HG02763 (cell line): ENCODE measurements around the gene COMMD1.
A peak's percentile ranks its signal among the peaks of the same experiment; 100 is the strongest.
"Not testable (repeated sequence)": the region's sequence is repeated elsewhere in the genome, so short reads cannot be mapped to it uniquely, and the experiment has no call there.

Experiments
- ATAC-seq: cut with Tn5 transposase; IDR thresholded peaks from one replicate; pipeline ENCODE4 v1.9.1; 2021; ENCODE audit warnings: mild to moderate bottlenecking, moderate library complexity; ENCODE audit not compliant: unreplicated experiment

The COMMD1 gene

GRCh38 chr2:61905372-61906185, at the start of gene COMMD1:
Gene COMMD1, plus strand, starts transcription at chr2:61905674. Its CDS starts 5 bp downstream, at chr2:61905679.
- peak; percentile 98 for ATAC-seq

- ATAC-seq: no peak
These were observed 48.2 kb upstream of the COMMD1 start for GRCh38 chr2:61857224-61857623.

- no peak for ATAC-seq
These were observed 43.4 kb upstream of the COMMD1 start for GRCh38 chr2:61862085-61862484.

DNA sequence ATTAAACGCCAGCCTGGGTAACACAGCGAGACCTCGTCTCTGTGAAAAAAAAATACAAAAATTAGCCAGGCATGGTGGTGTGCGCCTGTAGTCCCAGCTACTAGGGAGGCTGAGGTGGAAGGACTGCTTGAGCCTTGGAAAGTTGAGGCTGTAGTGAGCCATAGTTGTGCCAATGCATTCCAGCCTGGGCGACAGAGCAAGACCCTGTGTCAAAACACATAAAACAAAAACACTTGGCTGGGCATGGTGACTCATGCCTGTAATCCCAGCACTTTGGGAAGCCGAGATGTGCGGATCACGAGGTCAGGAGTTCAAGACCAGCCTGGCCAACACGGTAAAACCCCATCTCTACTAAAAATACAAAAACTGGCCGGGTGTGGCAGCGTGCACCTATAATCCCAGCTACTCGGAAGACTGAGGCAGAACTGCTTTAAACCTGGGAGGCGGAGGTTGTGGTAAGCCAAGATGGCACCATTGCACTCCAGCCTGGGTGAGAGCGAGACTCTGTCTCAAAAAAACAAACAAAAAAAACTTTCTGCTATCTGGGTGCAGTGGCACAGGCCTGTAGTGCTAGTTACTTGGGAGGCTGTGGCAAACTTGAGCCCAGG, 38.9 kb upstream of the COMMD1 start:
- not testable (repeated sequence) for ATAC-seq

GRCh38 chr2:61876400-61876799, 29.1 kb upstream of the COMMD1 start:
- no peak for ATAC-seq

GRCh38 chr2:61877571-61878245, 27.8 kb upstream of the COMMD1 start:
- no peak for ATAC-seq

DNA sequence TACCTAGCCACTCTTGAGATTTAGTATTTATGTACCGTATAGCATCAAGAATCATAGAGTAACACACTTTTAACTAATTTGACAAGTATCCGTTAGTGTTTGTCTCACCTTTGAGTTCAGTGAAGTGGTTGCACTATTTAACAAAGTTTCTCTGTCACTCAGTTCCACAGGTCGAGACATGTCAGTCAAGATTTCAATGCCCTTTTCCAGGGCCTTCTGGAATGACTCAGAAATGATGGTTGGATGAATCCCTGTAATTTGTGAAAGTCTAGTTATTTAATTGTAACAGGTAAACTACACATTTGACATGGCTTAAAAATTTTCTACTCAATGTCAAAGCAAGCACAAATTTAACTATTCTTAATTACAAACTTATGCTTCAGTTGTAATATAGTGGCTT, 26.7 kb upstream of the COMMD1 start:
- no peak for ATAC-seq

- not testable (repeated sequence) for ATAC-seq
These were observed 26.1 kb upstream of the COMMD1 start for GRCh38 chr2:61879351-61879750.

DNA sequence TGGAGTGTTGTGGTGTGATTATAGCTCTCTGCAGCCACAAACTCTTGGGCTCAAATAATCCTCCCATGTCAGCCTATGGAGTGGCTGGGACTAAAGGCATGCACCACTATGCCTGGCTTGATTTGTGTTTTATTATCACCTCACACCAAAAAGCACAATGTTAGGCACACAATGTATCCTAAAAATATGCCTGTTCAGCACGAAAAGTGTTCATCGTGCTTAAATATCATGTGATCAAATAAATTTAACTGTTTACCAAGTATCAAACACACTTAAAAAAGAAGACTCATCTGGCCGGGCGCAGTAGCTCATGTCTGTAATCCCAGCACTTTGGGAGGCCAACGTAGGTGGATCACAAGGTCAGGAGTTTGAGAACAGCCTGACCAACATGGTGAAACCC, 22.6 kb upstream of the COMMD1 start:
- no peak for ATAC-seq

DNA sequence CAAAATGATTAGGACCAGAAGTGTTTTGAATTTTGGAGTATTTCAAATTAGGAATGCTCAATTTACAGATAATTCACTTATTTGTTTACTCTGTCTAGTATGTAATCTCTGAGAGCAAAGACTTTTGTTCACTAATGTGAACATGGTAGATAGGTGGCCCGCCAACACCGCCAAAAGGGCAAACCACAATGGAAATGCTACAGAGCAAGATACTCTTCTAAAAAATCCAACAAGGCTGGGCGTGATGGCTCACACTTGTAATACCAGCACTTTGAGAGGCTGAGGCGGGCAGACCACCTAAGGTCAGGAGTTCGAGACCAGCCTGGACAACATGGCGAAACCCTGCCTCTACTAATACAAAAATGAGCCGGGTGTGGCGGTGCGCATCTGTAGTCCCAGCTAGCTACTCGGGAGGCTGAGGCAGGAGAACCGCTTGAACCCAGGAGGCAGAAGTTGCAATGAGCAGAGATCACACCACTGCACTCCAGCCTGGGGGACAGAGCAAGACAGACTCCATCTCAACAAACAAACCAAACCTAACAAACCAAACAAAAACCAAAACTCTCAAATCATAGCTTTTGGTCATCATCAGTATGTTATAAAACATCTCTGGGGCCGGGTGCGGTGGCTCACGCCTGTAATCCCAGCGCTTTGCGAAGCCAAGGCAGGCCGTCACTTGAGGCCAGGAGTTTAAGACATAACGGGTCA, 19.4 kb upstream of the COMMD1 start:
- no peak for ATAC-seq

- ATAC-seq: no peak
These were observed 17.7 kb upstream of the COMMD1 start for GRCh38 chr2:61887717-61888266.

- peak; percentile 88 for ATAC-seq
These were observed 17.0 kb upstream of the COMMD1 start, which contains the start of gene CCT4 for GRCh38 chr2:61888267-61889055. Gene CCT4, minus strand, starts transcription at chr2:61888656. Its CDS starts 149 bp downstream, at chr2:61888507.

- ATAC-seq: no peak
These were observed 6.7 kb upstream of the COMMD1 start for GRCh38 chr2:61898810-61899209.

DNA sequence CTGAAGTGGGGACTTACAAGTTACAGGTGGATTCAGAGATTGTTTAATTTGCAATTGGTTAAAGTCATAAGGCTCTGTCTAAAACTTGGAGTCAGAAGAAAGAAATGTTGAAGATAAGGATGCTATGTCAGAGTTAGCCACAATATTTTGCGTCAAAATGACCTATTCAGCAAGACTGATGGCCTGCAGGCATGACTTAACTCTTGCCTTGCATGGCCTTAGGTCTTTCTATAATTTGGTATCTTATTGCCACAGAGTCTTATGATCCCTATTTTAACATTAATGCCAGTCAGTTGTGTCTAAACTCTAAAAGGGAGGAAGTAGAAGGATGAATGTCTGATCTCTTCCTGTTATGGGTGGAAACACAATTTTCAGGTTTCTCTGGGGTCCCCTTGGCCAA, 5.2 kb upstream of the COMMD1 start:
- ATAC-seq: no peak

DNA sequence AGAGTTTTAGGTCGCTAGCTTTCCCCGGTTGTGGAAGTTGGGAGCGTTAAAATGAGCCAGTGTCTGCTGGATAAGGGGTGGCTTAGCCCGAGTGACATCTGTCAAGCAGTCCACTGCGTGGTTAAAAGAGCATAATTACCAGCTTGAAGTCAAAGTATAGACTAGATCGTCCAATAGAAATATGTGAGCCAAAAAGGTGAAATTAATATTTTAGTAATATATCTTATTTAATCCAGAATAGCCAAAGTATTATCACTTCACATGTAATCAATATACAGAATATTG, 654 bp downstream of the COMMD1 start:
- ATAC-seq: no peak

DNA sequence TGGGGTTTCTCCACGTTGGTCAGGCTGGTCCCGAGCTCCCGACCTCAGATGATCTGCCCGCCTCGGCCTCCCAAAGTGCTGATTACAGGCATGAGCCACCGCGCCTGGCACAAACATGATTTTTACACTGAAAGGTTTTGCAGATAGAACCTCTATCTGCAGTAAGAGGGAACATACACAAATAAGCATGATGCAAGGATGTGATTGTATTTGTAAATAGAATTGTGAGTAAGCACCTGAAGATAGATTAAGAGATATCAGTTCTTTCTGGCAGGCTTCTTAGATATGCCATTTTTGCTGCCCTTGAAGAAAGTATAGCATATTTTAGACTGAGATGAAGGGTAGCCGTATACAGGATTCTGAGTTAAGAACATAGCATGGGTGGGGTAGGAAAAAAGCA, 3.6 kb downstream of the COMMD1 start:
- ATAC-seq: no peak

GRCh38 chr2:61910603-61911002, 5.1 kb downstream of the COMMD1 start:
- no peak for ATAC-seq

DNA sequence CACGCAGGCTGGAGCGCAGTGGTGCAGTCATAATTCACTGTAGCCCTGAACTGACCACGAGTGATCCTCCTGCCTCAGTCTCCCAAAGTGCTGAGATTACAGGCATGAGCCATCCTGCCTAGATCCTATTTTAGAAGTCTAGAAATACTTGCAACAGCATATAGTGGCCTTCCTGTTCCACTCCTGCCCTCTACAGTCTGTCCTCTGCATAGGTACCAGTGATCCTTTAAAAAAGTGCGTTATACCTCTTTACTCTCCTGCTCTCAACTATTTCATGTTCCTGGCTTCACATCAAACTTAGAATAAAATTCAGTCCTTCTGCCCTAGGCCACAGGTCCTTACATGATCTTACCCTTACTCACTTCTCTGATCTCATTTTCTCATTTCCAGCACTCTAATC, 6.0 kb downstream of the COMMD1 start:
- ATAC-seq: no peak

- not testable (repeated sequence) for ATAC-seq
These were observed 9.3 kb downstream of the COMMD1 start for GRCh38 chr2:61914794-61915193.

DNA sequence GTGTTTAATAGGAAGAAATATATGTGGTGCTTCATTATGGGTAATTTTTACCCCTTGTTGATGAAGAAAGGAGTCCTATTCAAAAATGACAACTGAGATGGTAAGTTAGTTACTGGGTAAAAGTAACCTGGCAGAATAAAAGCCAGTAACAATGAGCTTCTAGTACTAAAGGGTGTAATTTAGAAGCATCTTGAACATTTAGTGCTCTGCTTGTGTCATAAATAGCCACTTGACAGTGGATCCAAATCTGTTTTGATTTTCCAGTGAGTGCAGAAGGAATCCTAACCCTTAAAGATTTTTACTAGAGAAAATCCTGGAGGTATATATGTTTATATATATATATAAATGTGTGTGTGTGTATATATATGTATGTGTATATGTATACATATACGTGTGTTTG, 15.1 kb downstream of the COMMD1 start:
- ATAC-seq: no peak
